SW480 (cell line): ENCODE measurements around the gene DLGAP1.

ENCODE experiments used
- DNase-seq: peaks from one replicate; pipeline ENCODE4 v3.0.0-alpha.2; 2016; ENCODE audit warnings: low spot score

DLGAP1 gene

DNA sequence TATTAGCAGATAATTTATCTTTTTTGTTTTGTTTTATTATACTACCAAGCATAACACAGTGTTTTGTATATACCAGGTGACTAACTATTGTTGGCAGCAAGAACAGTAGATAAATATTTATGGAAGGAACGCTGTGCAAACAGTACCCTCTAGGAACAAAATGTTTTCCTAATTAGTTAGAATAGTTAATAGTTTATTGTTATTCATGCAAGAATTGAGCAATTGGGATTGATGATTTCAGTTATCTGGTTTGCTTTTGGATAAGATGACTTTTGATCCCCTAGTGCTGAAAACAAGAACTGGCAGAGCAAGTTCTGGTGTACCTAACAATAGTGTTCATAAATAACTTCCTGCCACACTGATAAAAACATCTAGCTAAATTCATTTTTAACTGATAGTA is 681.8 kb downstream of the DLGAP1 start:
- no peak for DNase-seq

DNA sequence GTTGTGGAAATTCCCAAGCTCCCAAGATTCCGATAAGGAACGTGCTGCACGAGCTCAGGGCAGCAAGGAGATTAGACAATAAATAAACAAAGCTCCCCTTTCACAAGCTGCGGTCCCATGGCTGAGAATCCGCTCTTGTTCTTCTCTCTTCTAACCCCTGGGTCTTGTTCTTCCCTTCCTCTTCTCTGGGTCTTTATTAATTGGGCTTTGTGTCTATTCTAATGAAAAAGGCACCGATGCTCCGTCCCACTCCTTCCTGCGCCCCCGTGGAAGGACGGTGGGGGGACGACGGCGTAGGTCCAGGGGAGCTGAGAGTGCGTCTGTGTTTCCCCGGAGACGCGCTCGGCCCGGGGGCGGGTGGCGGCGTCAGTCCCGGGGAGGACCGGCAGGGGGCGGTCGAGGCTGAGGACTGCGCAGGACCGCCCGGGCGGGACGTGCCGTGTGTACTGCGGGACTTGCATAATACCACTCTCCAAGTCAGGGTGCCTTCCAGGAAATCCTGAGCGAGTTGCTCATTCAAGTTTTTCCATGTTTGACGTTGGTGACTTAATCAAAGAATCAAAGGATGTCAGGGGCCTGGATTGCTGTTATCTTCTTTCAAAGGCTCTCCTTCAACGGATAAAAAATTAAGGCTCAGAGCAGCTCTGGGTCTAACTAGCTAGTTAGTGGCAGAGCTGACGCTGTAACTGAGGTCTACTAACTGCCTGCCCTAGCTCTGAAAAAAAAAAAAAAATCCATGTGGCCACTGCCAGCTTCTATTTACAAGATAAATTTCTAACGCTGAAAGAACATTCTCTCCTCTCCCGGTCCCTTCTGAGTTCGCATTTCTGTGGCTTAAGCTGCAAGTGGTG is 683.8 kb downstream of the DLGAP1 start:
- DNase-seq = peak; percentile 86

DNA sequence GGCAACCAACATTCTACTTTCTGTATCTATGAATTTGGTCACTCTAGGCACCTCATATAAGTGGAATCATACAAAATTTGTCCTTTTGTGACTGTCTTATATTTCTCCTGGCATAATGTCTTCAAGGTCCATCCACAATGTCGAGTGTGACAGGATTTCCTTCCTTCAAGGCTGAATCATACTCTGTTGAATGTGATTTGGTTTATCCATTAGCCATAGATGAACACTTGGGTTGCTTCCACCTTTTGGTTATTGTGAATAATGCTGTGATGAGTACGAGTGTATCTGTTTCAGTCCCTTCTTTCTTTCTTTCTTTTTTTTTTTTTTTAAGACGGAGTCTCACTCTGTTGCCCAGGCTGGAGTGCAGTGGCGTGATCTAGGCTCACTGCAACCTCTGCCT is 693.8 kb downstream of the DLGAP1 start:
- no peak for DNase-seq

DNA sequence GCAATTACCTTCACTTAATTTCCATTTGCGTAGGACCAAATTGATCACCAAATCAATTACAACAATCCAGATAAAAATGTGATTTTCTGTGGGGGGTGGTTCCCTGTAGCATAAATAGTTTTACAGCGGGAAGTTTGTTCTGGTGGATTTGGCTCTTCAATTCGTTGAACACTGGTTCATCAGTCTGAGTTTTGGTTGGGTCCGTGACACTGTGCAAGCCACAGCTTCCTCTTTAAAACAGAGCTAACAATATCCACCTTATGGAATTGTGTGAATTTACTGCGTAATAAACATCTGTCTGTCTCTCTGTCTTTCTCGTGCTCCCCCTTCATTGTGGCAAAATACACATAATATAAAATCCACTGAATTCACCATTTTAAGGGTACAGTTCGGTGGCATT is 694.4 kb downstream of the DLGAP1 start:
- DNase-seq = no peak

DNA sequence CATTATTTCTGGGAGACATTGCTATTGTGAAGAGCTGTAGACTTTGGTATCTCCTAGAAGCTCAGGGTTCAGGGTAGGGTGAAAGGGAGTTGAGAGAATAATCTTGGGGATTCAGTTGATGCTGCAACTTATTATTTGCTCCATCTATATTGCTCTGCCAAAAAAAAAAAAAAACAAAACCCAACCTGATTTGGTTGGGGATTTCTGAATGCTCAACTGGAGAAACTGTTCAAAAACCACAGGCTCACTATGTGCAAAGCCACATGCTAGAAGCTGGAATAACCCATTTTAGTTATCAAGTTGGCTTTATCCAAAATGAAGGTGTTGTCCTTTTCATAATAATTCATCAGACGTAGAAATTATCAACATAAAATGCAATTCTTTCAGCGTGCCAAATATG is 696.0 kb downstream of the DLGAP1 start:
- DNase-seq = no peak

DNA sequence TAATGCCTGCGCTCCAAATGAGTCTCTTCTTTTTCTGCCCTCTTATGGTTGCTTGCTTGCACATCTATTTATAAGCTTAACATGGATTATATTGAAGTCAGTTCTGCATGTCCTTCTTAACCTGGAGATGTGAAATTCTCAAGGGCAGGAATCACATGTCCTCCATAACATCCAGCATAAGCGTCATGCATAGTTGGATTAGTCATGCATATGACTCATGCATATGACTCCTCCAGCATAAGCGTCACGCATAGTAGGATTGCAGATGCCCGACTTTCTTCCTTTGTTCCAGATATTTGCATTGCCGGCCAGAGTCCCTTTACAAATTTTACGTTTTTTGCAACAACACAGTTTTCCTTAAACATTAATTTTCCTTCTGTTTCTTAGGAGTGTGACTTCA is 696.6 kb downstream of the DLGAP1 start:
- DNase-seq = peak; percentile 13

DNA sequence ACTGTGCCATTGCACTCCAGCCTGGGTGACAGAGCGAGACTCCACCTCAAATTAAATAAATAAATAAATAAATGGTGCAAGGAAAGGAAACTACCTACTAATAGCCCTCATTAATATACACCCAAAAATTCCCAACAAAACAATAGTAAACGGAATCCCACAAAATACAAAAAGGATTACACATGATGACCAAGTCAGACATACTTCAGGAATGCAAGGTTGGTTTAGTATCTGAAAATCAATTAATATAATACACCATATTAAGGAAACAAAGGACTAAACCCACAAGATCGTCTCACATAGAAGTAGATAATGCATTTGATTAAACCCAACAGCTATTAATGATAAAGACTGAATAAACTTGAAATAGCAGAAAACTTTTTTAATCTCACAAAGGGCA is 697.7 kb downstream of the DLGAP1 start:
- DNase-seq = no peak

DNA sequence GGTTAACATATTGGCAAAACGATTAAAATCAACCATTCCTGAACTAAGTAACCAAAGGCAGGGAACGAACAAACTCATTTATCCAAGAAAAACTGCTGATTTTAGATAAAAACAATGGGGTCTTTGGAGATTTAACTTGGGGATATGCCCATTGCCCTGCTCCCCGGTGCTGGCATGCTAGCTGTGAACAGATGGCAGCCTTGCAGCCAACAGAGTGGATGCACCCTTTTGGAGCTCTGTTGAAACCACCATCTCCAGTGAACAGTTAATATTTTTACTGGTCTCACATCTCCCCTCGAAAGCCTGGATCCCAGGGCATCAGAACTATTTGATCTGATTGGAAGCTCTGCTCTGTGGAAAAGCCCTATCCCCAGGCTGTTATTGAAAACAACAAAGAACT is 702.0 kb downstream of the DLGAP1 start:
- DNase-seq = no peak

DNA sequence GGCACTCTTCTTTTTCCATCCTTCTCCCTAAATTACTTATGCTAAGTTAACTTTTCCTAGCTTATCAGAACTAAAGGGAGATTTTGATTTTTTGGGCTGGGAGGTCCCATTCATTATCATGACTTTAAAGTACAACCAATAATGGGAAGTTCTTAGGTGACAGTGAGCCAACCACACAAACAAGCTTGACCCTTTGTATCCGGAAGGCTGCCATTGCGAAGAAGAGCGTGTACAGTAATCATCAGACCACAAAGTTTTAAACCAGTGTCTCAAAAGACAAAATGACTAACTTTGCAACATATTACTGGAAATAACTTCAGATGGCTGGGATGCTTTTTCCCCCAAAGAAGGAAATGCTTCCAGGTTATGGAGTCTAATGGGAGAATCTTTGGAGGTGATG is 707.0 kb downstream of the DLGAP1 start:
- DNase-seq = no peak

DNA sequence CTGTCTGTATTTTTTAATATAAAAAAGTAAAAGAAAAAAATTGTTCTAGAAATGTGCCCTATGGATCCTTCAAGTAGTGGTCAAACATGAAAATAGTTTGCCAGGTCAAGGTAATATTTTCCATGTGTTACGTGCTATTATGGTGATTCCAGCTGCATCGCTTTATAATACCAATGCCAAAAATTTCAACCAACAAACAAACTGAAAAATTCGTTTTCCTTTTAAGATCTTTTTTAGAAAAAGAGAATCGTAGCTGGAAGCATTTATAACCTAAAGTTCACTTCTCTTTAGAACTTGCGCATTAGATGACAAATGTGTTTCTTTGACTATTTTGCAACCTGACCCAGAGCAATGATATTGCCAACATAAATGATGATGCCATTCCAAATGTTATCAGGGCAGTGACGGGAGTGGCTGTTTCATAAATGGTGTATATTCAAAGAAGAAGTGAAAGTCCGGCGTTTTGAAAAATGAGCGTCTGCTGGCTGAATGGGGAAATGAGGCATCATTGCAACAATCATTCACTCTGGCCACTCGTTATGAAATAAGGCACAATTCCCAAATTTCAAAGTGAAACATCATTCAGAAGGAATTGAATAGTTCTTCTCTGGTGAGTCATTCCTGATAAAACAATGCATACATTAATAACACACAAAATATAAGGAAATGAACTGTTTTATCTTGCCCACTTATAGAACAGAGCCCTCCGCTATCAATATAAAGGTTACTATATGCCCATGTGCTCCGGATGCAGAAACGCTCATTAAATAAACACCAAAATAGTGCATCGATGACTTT is 707.7 kb downstream of the DLGAP1 start:
- no peak for DNase-seq

DNA sequence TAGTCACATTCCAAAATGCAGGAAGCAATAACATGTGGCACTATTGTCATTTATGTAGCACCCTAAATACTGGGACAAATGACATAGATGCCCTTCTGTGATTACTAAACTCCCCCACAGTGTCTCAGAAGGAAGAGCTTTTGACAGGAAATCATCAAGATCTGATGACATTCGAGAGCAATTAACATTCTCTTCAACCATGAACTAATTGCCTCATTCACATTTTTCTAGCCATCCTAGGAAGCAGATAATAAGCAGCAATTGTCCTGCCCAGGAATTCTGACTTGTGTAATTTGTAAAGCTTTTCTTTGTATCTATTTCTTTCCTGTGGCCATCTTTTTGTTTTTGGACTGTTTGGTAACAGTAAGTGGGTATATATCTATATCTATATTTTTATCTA is 712.6 kb downstream of the DLGAP1 start:
- DNase-seq = no peak

DNA sequence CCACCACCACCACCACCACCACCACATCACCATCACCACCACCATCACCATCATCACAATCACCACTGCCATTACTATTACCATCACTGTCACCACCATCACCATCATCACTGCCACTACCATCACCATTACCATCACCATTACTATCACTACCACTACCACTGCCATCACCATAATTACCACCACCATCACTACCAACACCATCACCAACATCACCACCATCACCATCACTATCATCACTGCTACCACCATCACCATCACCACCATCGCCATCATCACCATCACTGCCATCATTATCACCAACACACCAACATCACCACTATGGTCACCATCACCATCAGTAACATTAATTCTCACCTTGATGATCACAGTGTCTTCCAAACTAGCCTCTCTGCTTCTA is 713.8 kb downstream of the DLGAP1 start:
- no peak for DNase-seq

DNA sequence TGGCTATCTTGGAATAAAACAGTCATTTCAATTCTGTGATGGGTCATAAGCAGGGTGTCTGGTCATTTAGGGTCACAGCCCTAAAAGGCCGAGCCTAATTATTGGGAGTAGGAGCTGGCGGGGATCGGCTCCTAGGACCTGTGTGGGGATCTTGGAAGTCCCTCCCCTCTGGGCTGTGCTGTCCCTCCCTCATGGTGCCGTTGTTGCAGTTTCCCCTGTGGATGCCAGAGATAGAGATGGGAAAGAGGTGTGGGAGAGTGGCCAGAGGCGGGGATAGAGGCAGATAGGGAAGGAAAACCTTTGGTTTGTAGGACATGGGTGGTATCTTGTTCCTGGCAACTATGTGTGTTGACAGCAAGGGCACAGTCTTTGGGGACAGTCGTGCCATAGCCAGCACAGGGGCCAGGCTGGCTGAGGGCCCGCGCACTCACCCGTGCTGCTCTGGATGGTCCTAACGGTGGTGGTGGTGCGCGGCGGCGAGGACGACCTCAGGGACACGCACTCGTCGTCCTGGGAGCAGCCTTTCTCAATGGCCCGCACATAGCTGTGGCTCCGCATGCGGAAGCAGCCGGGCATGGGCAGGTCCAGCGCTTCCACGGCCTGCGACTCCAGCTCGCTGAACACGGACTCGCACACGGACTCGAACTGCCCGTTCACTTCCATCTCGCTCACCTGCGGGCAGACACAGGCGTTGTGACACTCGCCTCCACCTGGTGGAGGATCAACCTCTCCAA is 726.2 kb downstream of the DLGAP1 start:
- no peak for DNase-seq

DNA sequence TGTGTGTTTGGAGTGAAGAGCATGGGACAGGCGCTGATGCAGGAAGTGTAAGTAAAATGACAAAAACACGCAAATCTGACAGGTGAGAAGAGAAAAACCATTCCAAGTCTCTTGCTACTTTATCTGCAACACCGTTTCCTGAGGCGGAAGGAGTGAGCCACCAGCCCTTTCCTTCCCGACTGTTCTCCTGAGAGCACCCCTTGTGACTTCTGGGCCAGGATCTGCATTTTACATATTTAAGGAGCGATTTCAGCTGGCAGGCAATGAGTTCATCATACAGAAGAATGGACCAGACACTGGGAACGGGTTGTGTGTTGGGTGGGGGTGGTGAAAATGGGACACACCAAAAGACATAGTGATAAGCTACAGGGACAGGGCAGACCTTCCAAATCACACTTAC is 727.8 kb downstream of the DLGAP1 start:
- no peak for DNase-seq

DNA sequence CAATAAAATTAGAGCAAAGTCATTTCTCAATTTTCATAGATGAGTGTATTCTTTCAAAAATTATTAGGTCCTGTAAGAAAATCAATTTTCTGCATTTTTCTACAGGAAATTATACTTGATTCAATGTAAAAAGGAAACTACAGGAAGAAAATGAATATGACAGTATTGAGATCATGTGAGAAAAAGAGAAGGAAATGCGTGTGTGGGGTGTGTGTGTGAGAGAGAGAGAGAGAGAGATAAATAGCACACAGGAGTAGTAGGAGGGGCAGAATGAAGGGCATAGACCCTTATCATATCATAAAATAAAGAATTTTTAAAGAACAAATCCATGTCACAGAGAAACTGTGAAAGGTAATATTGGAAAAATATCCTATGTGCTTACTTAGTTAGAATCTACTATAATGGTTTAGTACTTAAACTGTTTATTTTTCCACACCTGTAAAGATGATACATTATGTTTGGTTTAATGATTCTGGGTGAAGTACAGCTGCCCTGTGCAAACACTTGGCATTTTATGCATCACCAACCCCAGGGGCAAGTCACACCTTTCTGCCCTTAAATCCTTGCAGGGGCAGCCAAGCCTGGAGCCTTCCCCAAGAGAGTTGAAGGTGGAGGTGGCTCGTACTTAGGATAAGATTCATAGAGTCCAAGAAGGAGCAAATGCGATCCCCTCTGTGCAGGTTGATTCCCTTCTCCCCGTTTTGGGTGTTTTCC is 728.7 kb downstream of the DLGAP1 start:
- no peak for DNase-seq

DNA sequence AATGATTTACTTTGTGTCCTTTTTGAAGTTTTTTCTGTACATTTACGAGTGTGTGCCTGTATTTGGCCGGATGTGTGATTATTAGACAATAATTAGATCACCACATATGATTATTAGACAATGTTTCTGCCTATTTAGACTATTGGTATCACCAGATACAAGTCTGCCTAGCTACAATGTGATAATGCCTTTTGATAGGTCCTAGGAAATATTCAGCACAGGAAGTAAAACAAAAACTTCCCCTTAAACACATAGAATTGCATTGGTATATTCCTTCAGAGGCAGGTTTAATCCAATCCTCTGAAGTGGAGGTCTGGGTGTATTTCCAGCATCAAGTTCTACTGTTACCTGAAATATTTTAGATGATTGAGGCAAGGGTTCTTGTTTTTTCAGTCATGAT is 730.0 kb downstream of the DLGAP1 start:
- DNase-seq = no peak

DNA sequence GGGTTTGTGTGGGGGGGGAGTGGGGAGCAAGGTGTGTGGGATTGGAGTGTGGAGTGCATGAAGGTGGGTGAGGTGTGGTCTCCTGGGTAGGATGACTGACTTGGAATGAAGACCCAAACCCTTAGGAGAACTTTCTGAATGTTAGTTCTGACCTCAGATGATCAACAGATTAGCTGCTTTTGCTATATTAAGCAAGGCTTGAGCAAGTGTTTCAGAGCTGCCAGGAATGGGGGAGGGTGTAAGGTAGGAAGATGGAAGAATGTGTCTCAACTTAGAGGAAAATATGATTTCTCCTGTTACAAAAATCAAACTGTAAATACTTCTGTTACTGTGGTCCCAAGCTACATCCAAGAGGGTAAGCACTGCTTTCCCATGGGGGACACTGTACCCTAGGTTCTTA is 731.6 kb downstream of the DLGAP1 start:
- DNase-seq = no peak

DNA sequence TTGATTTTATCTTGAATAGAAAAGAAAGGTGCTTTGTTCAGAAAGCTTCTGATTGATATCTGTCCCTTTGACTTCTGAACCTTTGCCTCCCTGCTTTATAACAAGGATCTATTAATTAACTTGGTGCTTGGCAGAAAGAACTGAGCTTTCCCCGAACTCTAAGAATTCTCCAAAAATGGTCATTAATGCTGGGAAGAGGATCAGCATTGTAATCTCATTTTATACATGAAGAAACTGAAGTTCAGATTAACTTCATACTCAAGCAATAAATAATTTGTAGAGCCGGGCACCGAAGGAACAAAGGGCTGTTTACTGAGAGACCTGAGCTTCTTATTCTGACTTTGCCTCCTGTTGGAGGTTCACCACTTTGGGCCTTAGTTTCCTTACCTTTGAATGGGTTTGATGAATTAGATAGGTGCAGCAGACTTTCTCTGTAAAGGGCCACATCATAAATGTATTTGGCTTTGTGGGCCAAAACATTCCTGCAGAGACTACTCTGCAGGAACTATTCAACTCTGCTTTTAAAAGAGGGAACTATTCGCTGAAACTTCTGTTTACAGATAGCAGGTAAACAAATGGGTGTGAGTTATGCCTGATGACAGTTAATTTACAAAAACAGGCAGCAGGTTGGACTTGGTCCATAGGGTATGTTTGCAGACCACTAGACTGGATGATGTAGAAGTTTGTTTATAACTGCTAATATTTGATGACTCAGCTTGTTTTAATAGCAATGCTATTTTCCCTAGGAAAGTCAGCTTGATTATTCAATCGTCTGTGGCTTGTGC is 732.3 kb downstream of the DLGAP1 start:
- no peak for DNase-seq

DNA sequence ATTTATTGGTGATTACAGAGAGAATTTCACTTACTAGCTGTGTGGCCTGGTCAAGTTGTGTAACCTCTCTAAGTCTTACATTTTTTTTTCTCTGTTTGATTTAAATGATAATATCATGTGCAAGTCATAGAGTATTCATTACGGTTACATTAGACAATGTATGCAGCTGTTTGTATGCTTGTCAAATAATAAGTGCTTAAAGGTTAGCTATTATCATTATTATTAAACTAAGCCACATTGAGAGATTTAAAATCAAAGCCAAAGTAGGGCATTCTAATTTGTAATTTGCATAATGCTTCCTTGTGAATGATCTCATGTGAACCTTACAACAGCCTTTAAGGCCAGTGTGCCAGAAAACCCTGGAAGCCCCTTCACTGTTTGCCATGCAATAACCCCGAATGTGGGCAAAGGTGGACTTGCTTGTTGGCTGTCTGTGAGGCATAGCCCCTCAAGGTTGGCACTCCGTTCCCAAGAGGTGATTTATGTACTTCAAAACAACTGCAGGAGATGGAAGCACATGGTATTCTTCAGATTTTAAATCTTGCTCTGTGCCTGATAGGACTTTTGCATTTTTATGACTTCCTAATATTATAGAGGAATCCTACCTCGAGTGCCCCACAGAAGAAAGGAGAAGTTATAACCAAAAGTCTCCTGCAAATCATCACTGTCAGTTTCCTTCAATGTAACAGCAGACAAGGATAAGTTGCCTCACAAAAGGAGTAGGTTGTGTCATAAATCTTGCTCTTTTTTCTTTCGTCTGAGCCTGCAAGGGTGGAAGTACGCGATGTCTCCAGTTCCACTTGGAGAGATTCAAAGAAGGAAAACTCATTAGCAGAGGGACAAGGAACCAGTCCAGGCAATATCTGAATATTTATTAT is 733.1 kb downstream of the DLGAP1 start:
- no peak for DNase-seq

DNA sequence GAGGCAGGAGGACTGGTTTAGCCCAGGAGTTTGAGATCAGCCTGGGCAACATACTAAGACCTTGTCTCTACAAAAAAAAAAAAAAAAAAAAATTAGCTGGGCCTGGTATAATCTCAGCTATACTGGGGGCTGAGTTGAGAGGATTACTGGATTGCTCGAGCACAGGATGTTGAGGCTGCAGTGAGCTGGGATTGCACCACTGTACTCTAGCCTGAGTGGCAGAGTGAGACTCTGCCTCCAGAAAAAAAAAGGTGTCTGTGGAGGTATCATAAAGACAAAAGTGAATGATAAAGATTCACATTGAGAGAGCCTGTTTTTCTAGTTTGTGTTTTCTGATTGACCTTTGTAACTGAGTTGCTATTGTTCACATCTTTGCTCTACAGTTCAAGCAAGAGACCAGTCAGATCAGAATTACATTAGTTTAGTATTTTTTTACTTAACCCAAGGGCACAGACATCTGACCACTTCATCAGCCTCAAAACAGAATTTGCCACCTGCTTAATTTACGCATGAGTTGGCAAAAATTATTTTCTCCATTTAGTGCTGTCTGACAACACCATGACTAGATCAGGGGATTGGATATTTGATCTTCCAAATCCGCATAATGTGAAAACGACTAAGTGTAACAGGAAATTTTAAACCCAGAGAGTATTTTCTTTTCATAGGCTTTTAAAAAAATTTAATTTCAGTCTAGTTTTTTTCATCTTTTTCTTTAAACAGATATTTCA is 734.1 kb downstream of the DLGAP1 start:
- no peak for DNase-seq
